Activated T-cell treated with anti-CD3 and anti-CD28 coated beads for 4 hours (primary cell): ENCODE data around the gene GSG1L2.

Experiments
- DNase-seq: peaks from one replicate; pipeline ENCODE4 v3.0.0-alpha.2; 2020

GSG1L2 gene

GRCh38 chr17:9824797-9825338, 3.0 kb upstream of the GSG1L2 start:
- DNase-seq: no peak

- DNase-seq: no peak
These were observed 2.2 kb upstream of the GSG1L2 start for GRCh38 chr17:9824094-9824493.

GRCh38 chr17:9820448-9820847, 1.4 kb downstream of the GSG1L2 start:
- no peak for DNase-seq

- DNase-seq: no peak
These were observed 3.1 kb downstream of the GSG1L2 start for GRCh38 chr17:9818760-9819159.

GRCh38 chr17:9817086-9817485, 4.8 kb downstream of the GSG1L2 start:
- DNase-seq: no peak

- no peak for DNase-seq
These were observed 5.4 kb downstream of the GSG1L2 start for GRCh38 chr17:9816472-9816871.

GRCh38 chr17:9814337-9814945, 7.4 kb downstream of the GSG1L2 start:
- DNase-seq: no peak

- no peak for DNase-seq
These were observed 8.7 kb downstream of the GSG1L2 start for GRCh38 chr17:9813166-9813565.

GRCh38 chr17:9811537-9811936, 10.3 kb downstream of the GSG1L2 start:
- no peak for DNase-seq

GRCh38 chr17:9811086-9811485, 10.8 kb downstream of the GSG1L2 start:
- no peak for DNase-seq

- no peak for DNase-seq
These were observed 11.6 kb downstream of the GSG1L2 start for GRCh38 chr17:9810100-9810949.

- no peak for DNase-seq
These were observed 12.5 kb downstream of the GSG1L2 start for GRCh38 chr17:9809409-9809808.

GRCh38 chr17:9806699-9807098, 15.2 kb downstream of the GSG1L2 start:
- DNase-seq: no peak

- no peak for DNase-seq
These were observed 16.1 kb downstream of the GSG1L2 start for GRCh38 chr17:9805769-9806168.

GRCh38 chr17:9802697-9803096, 19.2 kb downstream of the GSG1L2 start:
- DNase-seq: no peak

- DNase-seq: no peak
These were observed 19.6 kb downstream of the GSG1L2 start for GRCh38 chr17:9802294-9802693.

- no peak for DNase-seq
These were observed 20.4 kb downstream of the GSG1L2 start for GRCh38 chr17:9801505-9801904.

GRCh38 chr17:9798724-9799123, 23.2 kb downstream of the GSG1L2 start:
- no peak for DNase-seq

- no peak for DNase-seq
These were observed 23.9 kb downstream of the GSG1L2 start for GRCh38 chr17:9798008-9798407.

- DNase-seq: no peak
These were observed 29.6 kb downstream of the GSG1L2 start for GRCh38 chr17:9792181-9792840.

GRCh38 chr17:9790889-9791876, 30.7 kb downstream of the GSG1L2 start, which contains the start of gene DHRS7C:
Gene DHRS7C, minus strand, starts transcription at chr17:9791592. Its CDS starts 308 bp downstream, at chr17:9791284.
- no peak for DNase-seq

- no peak for DNase-seq
These were observed 31.6 kb downstream of the GSG1L2 start for GRCh38 chr17:9790316-9790715.
